ENCODE measurements around the gene TTI1. TPM values are rescaled to one million over a fixed set of nuclear protein-coding genes. Genes with fewer than 3 reads are reported as not detected.

TTI1 gene
- total RNA-seq, 2 donors from 2014 or later: 37.5 to 56.2 TPM

DNA sequence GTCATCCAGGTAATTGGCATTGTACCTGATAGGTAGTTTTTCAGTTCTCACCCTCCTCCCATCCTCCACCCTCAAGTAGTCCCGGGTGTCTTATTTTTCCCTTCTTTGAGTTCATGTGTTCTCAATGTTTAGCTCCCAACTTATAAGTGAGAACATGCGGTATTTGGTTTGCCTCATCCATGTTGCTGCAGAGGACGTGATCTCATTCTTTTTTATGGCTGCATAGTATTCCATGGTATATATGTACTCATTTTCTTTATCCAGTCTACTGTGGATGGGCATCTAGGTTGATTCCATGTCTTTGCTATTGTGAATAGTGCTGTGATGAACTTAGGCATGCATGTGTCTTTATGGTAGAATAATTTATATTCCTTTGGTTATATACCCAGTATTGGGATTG is 46.1 kb upstream of the TTI1 start:
- H3K27ac Mint-ChIP-seq: no peak overlapping the region
- Histone ChIP-seq H3K4me1 (ENCODE audit: control insufficient read depth, insufficient read depth, low read length) (peaks cover 5% of the 10 kb centered on the region), H3K27me3 (ENCODE audit: control insufficient read depth, insufficient read depth, low read length, poor library complexity, severe bottlenecking) (no peaks in the 10 kb centered on the region), H3K36me3 (ENCODE audit: control insufficient read depth, insufficient read depth, low read length) (peaks cover 51% of the 10 kb centered on the region), H3K9me3 (ENCODE audit: control insufficient read depth, low read length) (peaks cover 4% of the 10 kb centered on the region), H3K27ac (ENCODE audit: low read depth, low read length) (no peak overlapping the region), H3K9ac (ENCODE audit: extremely low read depth, low read length, poor library complexity, severe bottlenecking) (no peak overlapping the region), H3K4me3 (ENCODE audit: low read length) (no peak overlapping the region)
- peaks cover 19% of the 10 kb centered on the region for H3K4me1 Mint-ChIP-seq
- TF ChIP-seq, protein P1, sequence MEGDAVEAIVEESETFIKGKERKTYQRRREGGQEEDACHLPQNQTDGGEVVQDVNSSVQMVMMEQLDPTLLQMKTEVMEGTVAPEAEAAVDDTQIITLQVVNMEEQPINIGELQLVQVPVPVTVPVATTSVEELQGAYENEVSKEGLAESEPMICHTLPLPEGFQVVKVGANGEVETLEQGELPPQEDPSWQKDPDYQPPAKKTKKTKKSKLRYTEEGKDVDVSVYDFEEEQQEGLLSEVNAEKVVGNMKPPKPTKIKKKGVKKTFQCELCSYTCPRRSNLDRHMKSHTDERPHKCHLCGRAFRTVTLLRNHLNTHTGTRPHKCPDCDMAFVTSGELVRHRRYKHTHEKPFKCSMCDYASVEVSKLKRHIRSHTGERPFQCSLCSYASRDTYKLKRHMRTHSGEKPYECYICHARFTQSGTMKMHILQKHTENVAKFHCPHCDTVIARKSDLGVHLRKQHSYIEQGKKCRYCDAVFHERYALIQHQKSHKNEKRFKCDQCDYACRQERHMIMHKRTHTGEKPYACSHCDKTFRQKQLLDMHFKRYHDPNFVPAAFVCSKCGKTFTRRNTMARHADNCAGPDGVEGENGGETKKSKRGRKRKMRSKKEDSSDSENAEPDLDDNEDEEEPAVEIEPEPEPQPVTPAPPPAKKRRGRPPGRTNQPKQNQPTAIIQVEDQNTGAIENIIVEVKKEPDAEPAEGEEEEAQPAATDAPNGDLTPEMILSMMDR (conservative IDR thresholded peaks at IDR 0.05): no peak
- H3K27me3 Mint-ChIP-seq (ENCODE audit: insufficient read depth): no peaks in the 10 kb centered on the region
- H3K9me3 Mint-ChIP-seq: peaks cover 7% of the 10 kb centered on the region
- H3K36me3 Mint-ChIP-seq (ENCODE audit: low read depth): peaks cover 60% of the 10 kb centered on the region
- H3K4me3 Mint-ChIP-seq: no peak overlapping the region
- 84 to 98% methylated on average over 3 of the region's 3 CpGs for WGBS, 2 experiments (ENCODE audit: insufficient coverage in 1 of 2, insufficient read length in 1 of 2)
- DNase-seq: no peak

DNA sequence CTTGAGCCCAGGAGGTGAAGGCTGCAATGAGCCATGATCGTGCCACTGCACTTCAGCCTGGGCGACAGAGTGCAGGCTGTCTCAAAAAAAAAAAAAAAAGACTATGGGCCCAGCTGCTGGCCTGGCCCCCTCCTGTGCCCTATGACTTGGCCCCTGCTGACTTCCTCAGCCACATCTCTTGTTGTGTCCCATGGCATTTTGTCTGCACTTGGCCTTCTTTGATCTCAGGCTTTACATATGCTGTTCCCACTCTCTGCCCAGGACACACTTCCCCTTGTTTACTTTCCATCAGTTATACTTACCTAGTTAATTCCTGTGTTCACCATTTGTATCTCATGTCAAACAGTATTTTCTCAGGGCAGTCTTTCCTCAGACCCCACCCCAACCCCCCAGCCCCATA is 44.8 kb upstream of the TTI1 start:
- no peak overlapping the region for H3K4me3 Mint-ChIP-seq
- no peaks in the 10 kb centered on the region for H3K27me3 Mint-ChIP-seq (ENCODE audit: insufficient read depth)
- H3K4me1 Mint-ChIP-seq: peaks cover 20% of the 10 kb centered on the region
- no peak for DNase-seq
- Histone ChIP-seq H3K4me1 (ENCODE audit: control insufficient read depth, insufficient read depth, low read length) (peaks cover 5% of the 10 kb centered on the region), H3K36me3 (ENCODE audit: control insufficient read depth, insufficient read depth, low read length) (peaks cover 49% of the 10 kb centered on the region), H3K27me3 (ENCODE audit: control insufficient read depth, insufficient read depth, low read length, poor library complexity, severe bottlenecking) (no peaks in the 10 kb centered on the region), H3K27ac (ENCODE audit: low read depth, low read length) (no peak overlapping the region), H3K9ac (ENCODE audit: extremely low read depth, low read length, poor library complexity, severe bottlenecking) (no peak overlapping the region), H3K4me3 (ENCODE audit: low read length) (no peak overlapping the region), H3K9me3 (ENCODE audit: control insufficient read depth, low read length) (peaks cover 4% of the 10 kb centered on the region)
- peaks cover 7% of the 10 kb centered on the region for H3K9me3 Mint-ChIP-seq
- H3K36me3 Mint-ChIP-seq (ENCODE audit: low read depth): peaks cover 52% of the 10 kb centered on the region
- TF ChIP-seq, protein P1 (conservative IDR thresholded peaks at IDR 0.05): no peak
- WGBS, 2 experiments (ENCODE audit: insufficient coverage in 1 of 2, insufficient read length in 1 of 2): 80 to 97% methylated on average over 1 to 2 of the region's 2 CpGs
- H3K27ac Mint-ChIP-seq: no peak overlapping the region

DNA sequence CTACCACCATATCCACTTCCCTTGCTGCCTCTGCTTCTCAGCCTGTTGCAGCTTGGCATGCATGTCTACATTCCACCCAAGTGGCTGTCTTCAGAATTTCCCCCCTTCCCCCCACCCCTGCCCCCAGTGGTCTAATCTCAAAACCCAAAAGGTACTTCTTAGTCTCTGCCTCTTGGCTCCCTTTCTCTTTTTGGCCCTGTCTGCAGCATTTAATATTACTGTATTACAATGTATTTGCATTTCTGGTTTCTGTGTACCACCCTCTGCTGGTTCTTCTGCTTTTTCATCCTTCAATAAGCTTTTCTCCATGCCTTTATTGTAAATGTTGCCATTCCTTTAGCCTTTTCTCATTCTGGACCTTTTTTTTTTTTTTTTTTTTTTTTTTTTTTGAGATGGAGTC is 43.3 kb upstream of the TTI1 start:
- Histone ChIP-seq H3K27ac (ENCODE audit: low read depth, low read length) (no peak overlapping the region), H3K36me3 (ENCODE audit: control insufficient read depth, insufficient read depth, low read length) (peaks cover 56% of the 10 kb centered on the region), H3K4me3 (ENCODE audit: low read length) (no peak overlapping the region), H3K9ac (ENCODE audit: extremely low read depth, low read length, poor library complexity, severe bottlenecking) (no peak overlapping the region), H3K27me3 (ENCODE audit: control insufficient read depth, insufficient read depth, low read length, poor library complexity, severe bottlenecking) (no peaks in the 10 kb centered on the region), H3K4me1 (ENCODE audit: control insufficient read depth, insufficient read depth, low read length) (peaks cover 5% of the 10 kb centered on the region), H3K9me3 (ENCODE audit: control insufficient read depth, low read length) (peaks cover 4% of the 10 kb centered on the region)
- no peak overlapping the region for H3K27ac Mint-ChIP-seq
- TF ChIP-seq, protein P1 (conservative IDR thresholded peaks at IDR 0.05): no peak
- peaks cover 50% of the 10 kb centered on the region for H3K36me3 Mint-ChIP-seq (ENCODE audit: low read depth)
- no peaks in the 10 kb centered on the region for H3K27me3 Mint-ChIP-seq (ENCODE audit: insufficient read depth)
- no peak for DNase-seq
- peaks cover 7% of the 10 kb centered on the region for H3K9me3 Mint-ChIP-seq
- H3K4me3 Mint-ChIP-seq: no peak overlapping the region
- peaks cover 20% of the 10 kb centered on the region for H3K4me1 Mint-ChIP-seq

All from endodermal cell (in vitro differentiated cells).